Loucy (cell line): ENCODE measurements around the gene TFEB.

Experiments used
- H2AFZ ChIP-seq: fragments of 200-600 bp; sonication (generic); 2 replicates; pipeline ENCODE4 v1.6.0; 2016; ENCODE audit warnings: antibody characterized with exemption, mild to moderate bottlenecking, low read length, moderate library complexity
- H3F3A ChIP-seq: fragments of 200-600 bp; 2 replicates; pipeline ENCODE4 v1.6.0; 2016; ENCODE audit warnings: antibody characterized with exemption, low read depth, mild to moderate bottlenecking
- H3K27me3 ChIP-seq: fragments of 200-600 bp; sonication (generic); 2 replicates; pipeline ENCODE4 v1.6.1; 2014; ENCODE audit warnings: low read length, mild to moderate bottlenecking; ENCODE audit not compliant: insufficient read depth, poor library complexity, severe bottlenecking
- H3K36me3 ChIP-seq: fragments of 200-600 bp; sonication (generic); 2 replicates; pipeline ENCODE4 v1.6.1; 2016; ENCODE audit warnings: low read length; ENCODE audit not compliant: insufficient read depth
- H3K4me1 ChIP-seq: fragments of 200-600 bp; sonication (generic); 2 replicates; pipeline ENCODE4 v1.5.1; 2014; ENCODE audit warnings: low read length, mild to moderate bottlenecking; ENCODE audit not compliant: insufficient read depth, poor library complexity, severe bottlenecking
- H3K4me2 ChIP-seq: fragments of 200-600 bp; sonication (generic); 2 replicates; pipeline ENCODE4 v1.6.0; 2014; ENCODE audit warnings: antibody characterized with exemption, low read length, low read depth, mild to moderate bottlenecking; ENCODE audit not compliant: poor library complexity, severe bottlenecking
- H3K4me3 ChIP-seq: fragments of 200-600 bp; sonication (generic); 2 replicates; pipeline ENCODE4 v1.5.1; 2014; ENCODE audit warnings: low read length, mild to moderate bottlenecking, mixed read lengths; ENCODE audit not compliant: poor library complexity, severe bottlenecking
- H3K79me2 ChIP-seq: fragments of 200-600 bp; sonication (generic); 2 replicates; pipeline ENCODE4 v1.6.1; 2014; ENCODE audit warnings: low read length; ENCODE audit not compliant: insufficient read depth
- H3K9ac ChIP-seq: fragments of 200-600 bp; sonication (generic); 2 replicates; pipeline ENCODE4 v1.6.0; 2014; ENCODE audit warnings: mild to moderate bottlenecking, low read depth, low read length, moderate library complexity; ENCODE audit not compliant: poor library complexity, severe bottlenecking
- H3K9me2 ChIP-seq: fragments of 200-600 bp; sonication (generic); replicated peaks from 2 replicates; pipeline ENCODE4 v1.6.1; 2016; ENCODE audit warnings: low read depth, low read length, mixed read lengths
- H3K9me3 ChIP-seq: fragments of 200-600 bp; sonication (generic); 2 replicates; pipeline ENCODE4 v1.6.1; 2014; ENCODE audit warnings: mild to moderate bottlenecking, antibody characterized with exemption, low read length, low read depth; ENCODE audit not compliant: insufficient read depth
- H4K20me1 ChIP-seq: fragments of 200-600 bp; sonication (generic); 2 replicates; pipeline ENCODE4 v1.6.0; 2014; ENCODE audit warnings: antibody characterized with exemption, low read length, mild to moderate bottlenecking; ENCODE audit not compliant: insufficient read depth, poor library complexity, severe bottlenecking
- CTCF ChIP-seq: fragments of 200-600 bp; sonication (generic); conservative IDR thresholded peaks from 2 replicates; pipeline ENCODE4 v1.5.1; 2014; ENCODE audit warnings: mild to moderate bottlenecking, antibody characterized with exemption, low read length
- EZH2phosphoT487 ChIP-seq: fragments of 200-600 bp; IDR thresholded peaks from 2 replicates; pipeline ENCODE4 v1.6.1; 2018; ENCODE audit warnings: antibody characterized with exemption, mild to moderate bottlenecking, moderate library complexity, borderline replicate concordance

TFEB gene

GRCh38 chr6:41711323-41712038 lies 23.9 kb downstream of the TFEB start:
- no peaks in the 10 kb centered on the region for H3K9me2 ChIP-seq
- H3K27me3 ChIP-seq, result no peaks in the 10 kb centered on the region
- peaks cover 38% of the 10 kb centered on the region for H3K4me1 ChIP-seq
- H3K79me2 ChIP-seq, result no peaks in the 10 kb centered on the region
- no peaks in the 10 kb centered on the region for H3F3A ChIP-seq
- no peaks in the 10 kb centered on the region for H3K9me3 ChIP-seq
- H3K4me3 ChIP-seq, result no peak overlapping the region
- no peak overlapping the region for H3K9ac ChIP-seq
- TF ChIP-seq CTCF (no peak), EZH2phosphoT487 (no peak)
- H4K20me1 ChIP-seq, result no peaks in the 10 kb centered on the region
- H2AFZ ChIP-seq, result no peak overlapping the region
- H3K4me2 ChIP-seq, result no peak overlapping the region
- H3K36me3 ChIP-seq, result no peaks in the 10 kb centered on the region

- H3K4me1 ChIP-seq, result peaks cover 34% of the 10 kb centered on the region
- no peak overlapping the region for H2AFZ ChIP-seq
- no peaks in the 10 kb centered on the region for H4K20me1 ChIP-seq
- no peaks in the 10 kb centered on the region for H3K27me3 ChIP-seq
- no peaks in the 10 kb centered on the region for H3K79me2 ChIP-seq
- no peaks in the 10 kb centered on the region for H3K9me2 ChIP-seq
- H3K9ac ChIP-seq, result no peak overlapping the region
- no peak overlapping the region for H3K4me2 ChIP-seq
- no peaks in the 10 kb centered on the region for H3K36me3 ChIP-seq
- no peak for TF ChIP-seq EZH2phosphoT487
- TF ChIP-seq CTCF, result no peak
- no peaks in the 10 kb centered on the region for H3F3A ChIP-seq
- H3K9me3 ChIP-seq, result no peaks in the 10 kb centered on the region
- H3K4me3 ChIP-seq, result no peak overlapping the region
Measured at GRCh38 chr6:41709375-41709774, 26.0 kb downstream of the TFEB start.

GRCh38 chr6:41708856-41709255 lies 26.6 kb downstream of the TFEB start:
- Histone ChIP-seq H4K20me1 (no peaks in the 10 kb centered on the region), H3K4me2 (no peak overlapping the region), H3K9me3 (no peaks in the 10 kb centered on the region), H2AFZ (no peak overlapping the region), H3K4me3 (no peak overlapping the region), H3K9ac (no peak overlapping the region), H3K27me3 (no peaks in the 10 kb centered on the region), H3K79me2 (no peaks in the 10 kb centered on the region), H3K36me3 (no peaks in the 10 kb centered on the region), H3F3A (no peaks in the 10 kb centered on the region), H3K4me1 (peaks cover 32% of the 10 kb centered on the region), H3K9me2 (no peaks in the 10 kb centered on the region)
- TF ChIP-seq EZH2phosphoT487, result no peak
- no peak for TF ChIP-seq CTCF
